SK-N-MC (cell line): ENCODE measurements around the gene AP3D1.

Experiments
- EZH2 ChIP-seq: fragments of 200-600 bp; sonication (generic); IDR thresholded peaks from one replicate; pipeline ENCODE4 v1.6.1; 2017; ENCODE audit warnings: antibody characterized with exemption
- POLR2AphosphoS5 ChIP-seq: IDR thresholded peaks from 2 replicates; pipeline ENCODE4 v1.6.1; 2012; ENCODE audit warnings: mild to moderate bottlenecking, low read depth, low read length, borderline replicate concordance

DNA sequence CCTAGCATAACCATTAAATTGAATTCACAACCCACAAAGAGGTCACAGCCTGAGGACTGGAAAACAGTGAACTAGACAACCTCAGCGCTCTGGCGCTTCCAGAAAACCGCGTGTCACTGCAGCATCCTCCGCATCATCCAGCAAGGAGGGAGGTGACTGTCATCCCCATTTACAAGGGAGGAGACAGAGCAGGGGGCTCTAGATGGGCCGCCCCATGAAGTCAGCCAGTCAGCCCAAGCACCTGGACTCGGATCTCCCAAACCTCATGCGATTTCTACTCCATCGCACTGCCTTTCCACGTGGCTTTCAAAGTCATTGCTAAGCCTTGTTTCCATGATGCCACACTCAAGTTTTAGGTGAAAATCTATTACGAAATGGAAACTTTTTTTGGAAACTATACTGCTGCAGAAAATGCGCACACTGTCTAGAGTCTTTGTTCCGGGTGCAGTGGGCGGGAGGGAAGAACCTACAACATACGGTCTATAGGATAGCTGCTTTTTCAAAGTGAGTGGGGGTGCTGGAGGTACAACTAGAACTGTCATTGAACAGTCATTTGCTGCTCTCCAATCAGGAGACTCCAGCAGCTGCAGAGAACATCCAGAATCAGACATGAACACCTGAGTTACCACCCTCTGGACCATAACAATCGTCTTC, 2.8 kb downstream of the AP3D1 start:
- TF ChIP-seq POLR2AphosphoS5 = no peak
- no peak for TF ChIP-seq EZH2
